Midbrain (tissue), 1 donor: ENCODE data around the gene INSM1.

Source experiments
- DNase-seq: peaks from one replicate; lab custom pipeline; 2025; lab: John Stamatoyannopoulos, UW

The INSM1 gene

DNA sequence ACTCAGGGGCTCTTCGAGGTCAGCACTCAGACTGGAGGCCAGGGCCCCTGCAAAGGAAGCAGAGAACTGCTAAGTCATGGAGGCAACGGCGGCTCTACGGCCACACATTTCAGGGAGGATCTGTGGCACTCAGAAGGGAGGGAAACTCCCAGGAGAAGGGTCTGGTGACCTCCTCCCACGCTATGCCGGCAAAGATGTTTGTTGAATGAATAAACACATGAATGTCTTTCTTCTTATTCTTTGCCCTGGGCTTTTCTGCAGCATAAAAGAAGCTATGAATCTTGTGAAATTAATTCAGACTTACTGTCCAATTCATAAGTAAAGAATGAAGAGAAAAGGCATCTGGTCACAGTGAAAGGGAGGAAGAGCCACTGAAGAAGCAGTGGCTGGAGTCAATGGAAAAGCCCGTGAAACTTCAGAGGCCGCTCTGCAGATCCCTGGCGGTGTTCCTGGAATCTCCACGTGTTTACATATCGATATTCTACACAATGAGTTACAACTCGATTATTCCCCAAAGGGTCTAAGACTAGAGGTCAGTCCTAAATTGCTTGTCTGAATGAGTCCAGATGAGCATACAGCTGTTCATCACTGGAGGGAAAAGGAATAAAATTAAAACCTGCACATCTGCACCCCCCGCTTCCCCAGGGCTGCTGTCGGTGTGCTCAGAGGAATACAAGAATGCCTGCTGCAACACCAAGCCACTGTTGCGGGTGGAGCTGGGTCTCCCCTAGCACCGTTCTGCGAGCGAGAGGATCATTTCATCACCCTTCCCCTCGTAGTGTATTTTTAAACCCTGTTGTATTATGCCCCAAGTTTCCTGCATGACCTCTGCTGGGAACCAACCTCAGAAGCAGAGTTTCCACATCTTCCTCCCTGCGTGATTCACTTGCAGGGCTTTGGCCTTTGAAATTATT is 25.6 kb downstream of the INSM1 start:
- no peak for DNase-seq

DNA sequence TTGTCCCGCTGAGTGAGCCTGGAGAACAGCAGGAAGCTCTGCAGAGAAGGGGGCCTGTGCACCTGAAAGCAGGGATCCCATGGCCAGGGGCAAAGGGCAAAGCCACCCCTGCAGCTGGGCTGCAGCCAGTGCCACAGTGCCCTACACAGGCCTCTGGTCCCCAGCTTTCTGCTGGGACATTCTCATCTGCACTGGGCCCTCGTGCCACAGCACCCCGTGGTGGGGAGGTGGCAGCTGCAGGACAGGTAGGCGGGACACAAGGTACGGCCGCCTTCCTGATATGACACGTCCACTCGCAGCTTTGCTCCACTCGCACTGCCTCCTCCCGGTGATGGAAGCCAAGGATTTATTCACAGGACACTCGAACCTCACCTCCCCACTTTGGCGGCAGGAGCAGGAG is 27.2 kb downstream of the INSM1 start:
- DNase-seq = no peak

DNA sequence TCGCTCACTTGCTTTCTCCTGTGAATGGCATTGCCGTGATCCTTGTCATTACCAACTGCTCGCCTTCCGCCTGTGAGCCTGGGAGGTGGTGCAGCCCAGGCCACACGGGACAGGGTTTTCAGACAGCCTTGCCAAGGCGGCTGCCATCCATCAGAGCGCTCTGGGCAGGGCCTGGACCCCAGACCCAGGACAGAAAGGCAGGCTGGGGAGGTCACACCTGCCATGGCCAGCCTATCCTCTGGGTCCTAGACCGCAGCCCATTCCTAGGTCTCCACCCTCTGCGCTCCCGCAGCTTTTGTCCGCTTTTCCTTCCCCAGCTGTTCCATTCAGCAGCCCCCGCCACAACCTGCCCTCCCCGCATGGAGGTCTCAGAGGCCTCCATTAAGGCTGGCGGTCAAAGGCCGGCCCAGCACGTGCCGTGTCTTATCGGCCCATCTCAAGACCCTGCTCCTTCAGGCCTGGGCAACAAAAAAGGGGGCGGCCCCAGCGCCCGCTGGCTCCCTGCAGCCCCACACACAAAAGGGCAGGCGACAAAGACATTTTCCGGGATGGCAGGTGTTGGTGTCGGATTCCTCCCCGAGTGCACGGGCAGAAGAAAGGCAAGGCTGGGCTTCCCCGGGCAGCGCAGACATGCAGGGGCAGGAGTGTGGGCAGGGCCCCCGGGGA is 28.1 kb downstream of the INSM1 start:
- DNase-seq = no peak

DNA sequence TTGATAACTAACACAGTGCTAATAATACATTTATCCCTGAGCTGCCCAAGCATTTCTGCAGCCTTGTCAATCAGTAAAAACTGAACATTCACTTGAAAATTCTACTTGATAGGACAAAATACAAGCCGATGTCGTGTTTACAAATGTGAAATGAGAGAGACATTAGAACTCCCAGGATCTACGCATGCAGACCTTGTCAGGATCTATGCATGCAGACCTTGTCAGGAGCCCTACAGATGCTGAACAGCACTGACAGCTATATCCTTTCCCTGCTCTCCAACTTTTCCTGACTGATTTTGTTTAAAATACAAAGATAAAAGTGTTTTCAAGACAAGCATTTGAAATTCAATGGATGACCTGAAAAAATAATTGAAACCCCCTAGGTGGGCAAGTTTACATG is 28.9 kb downstream of the INSM1 start:
- no peak for DNase-seq

DNA sequence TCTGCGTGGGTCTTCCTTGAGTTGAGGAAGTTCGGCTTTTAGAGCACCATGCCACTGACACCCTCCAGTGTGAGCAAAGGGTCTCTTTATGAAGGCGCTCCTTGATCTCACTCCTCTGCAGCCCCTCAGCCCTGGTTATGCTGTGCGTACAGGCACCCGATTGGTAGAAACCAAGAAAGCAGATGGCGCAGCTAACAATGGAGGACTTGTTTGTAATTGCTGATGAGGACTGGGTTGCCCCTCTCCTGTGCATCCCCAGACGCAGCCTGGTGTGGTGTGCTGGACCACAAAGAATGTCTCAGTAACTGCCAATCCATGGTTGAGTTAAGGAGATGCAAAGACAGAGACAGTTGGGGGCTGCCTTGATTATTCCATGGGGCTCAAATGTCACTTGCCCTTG is 30.2 kb downstream of the INSM1 start:
- DNase-seq = no peak

- no peak for DNase-seq
Measured at GRCh38 chr20:20399531-20400500, 31.9 kb downstream of the INSM1 start.

- no peak for DNase-seq
Measured at GRCh38 chr20:20401991-20402390, 34.1 kb downstream of the INSM1 start.

GRCh38 chr20:20404633-20405032 is 36.7 kb downstream of the INSM1 start:
- DNase-seq = no peak

DNA sequence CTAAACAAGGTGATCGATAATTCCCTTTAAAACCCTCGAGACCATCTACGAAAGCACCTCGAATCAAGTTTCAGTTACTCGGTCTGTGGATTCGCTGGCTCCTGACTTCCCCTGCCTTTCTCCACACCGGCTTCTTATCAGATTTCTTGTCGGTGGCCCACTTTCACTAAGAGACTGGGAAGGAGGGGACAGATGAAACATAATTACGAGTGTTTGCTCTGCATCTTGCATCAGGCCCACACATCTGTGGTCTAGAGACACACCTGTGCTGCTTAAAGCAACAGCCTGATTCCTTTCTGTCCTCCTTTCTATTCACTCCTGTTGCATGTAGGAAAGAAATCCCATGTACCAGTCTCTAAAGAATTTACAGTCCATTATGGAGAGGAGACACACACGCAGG is 37.7 kb downstream of the INSM1 start:
- no peak for DNase-seq

DNA sequence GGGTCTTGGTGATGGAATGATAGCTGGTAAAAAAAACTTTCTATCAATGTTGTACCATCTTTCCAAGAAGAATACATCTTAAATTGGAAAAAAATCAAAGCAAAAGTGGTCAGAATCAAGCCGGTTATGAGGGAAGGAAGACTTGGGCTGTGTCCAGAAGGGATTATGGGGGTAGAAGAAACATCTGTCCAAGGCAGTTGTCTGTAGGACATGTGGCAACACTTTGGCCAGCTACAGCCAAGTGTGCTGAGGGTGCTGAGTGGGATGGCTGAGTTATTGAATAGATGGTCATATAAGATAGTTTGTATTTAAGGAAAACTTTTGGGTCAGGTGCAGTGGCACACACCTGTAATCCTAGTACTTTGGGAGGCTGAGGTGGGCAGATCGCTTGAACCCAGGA is 38.4 kb downstream of the INSM1 start:
- DNase-seq = no peak

GRCh38 chr20:20407891-20408805 is 40.2 kb downstream of the INSM1 start:
- DNase-seq = peak; percentile 67

- DNase-seq = no peak
Measured at GRCh38 chr20:20409331-20409730, 41.4 kb downstream of the INSM1 start.

DNA sequence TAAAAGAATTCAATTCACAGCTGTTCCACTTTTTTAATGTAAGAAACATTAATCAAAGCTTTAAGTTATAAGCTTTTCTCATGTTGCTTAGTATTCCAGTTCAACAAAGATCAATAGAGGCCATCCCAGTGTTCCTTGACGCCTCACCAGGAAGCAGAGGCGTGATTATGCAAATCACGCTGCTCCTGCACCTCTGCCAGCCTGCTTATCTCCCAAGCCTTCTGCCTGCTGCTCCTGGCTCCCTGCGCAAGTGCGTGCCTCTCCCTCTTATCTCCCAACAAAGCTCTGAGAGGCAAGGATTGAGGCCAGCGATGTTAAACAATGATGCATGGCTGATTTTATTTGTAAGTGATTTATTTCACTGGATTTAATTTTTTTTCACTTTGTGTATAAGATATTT is 42.8 kb downstream of the INSM1 start:
- DNase-seq = peak; percentile 39

GRCh38 chr20:20411402-20411801 is 43.5 kb downstream of the INSM1 start:
- DNase-seq = no peak

- no peak for DNase-seq
Measured at GRCh38 chr20:20411836-20412235, 43.9 kb downstream of the INSM1 start.

GRCh38 chr20:20412750-20413149 is 44.8 kb downstream of the INSM1 start:
- no peak for DNase-seq

DNA sequence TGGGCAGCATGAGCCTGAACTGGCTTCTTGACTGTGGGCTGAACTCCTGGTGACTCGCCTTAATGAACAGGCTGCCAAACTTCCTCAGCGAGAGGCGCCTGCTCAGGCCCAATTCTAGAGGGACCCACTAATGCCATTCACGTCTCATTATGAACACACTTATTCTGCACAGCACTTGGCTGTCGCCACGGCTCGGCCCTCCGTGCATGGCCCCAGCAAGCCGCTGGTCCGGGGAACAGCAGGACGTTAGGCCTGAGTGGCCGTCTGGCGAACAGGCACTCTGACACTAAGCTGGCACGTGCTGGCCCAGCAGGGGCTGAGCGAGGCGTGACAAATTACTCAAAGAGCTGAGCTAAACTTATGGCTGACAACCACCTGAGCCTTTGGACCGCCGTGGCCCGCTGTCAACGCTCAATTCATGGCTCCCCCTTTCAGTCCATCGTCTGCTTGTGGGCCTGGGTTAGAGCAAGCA is 45.9 kb downstream of the INSM1 start:
- DNase-seq = peak; percentile 28

DNA sequence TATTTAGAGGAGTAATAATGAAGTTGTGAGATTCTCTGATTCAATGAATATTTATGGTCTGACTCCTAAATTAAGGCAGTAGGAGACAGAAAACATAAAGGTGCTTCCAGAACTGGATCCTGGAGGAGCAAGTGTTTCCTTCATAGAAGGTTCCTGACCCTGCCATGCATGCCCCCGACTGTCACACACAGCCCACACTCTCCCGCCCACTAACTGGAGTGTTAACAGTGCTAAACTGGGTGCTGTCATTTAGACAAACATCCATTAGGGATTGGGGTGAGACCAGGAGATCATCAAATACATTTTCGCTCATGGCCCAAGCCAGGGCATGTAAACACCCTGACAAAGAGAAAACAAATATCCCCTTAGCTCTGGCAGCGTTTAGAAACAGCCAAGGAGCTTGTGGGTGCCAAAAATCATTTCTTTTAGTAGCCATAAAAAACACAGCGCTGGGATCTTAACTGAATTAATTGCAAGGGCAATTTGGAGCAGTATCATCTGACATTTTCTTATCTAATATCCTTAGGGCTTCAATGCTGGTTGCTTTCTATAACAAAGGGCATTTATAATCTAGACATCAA is 46.8 kb downstream of the INSM1 start:
- DNase-seq = no peak

DNA sequence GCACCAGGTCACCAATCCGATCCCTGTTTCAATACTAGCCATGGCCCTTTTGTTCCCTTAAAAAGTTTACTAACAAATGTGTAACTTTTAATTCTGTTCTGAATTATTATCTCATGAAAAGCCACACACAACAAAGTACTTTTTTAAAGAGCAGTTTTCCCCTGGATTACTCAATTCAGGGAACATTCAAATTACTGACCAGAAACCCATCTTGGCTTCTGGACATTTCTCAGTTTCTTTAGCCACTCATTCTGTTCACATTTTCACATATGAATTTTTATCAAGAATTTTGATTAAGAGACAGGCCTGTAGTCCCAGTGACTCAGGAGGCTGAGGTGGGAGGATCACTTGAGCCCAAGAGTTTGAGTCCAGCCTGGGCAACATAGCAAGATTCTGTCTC is 47.4 kb downstream of the INSM1 start:
- DNase-seq = no peak

DNA sequence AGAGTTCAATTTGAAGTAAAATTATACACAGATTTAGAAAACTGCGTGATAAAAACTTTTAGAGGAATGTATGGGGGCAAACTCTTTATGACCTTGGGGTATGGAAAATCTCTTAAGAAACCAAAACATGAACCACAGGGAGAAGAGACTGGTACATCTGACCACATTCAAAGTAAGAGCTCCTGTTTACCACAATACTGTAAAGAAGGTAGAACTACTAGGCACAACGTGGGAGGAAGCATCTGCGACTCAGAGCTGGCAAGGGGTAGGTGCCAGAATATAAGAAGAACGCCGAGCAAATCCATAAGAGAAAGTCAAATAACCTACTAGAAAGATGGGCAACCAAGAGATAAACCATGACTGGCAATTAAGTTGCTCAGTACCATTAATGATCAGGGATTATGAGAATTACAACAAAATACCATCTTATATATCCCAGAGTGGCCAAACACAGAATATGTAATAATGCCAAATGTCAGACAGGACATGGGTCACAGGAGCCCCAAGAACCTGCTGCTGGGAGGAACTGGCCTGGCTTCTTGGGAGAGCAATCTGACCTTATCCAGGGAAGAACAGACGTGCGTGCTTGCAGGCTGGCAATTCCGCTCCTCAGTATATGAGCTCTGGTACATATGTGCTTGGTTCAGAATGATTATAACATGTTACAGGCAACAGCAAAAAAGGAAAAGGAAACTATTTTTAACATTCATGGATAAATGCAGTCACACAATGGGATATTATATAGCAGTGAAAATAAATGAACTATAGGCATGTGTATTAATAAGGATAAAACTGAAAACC is 50.2 kb downstream of the INSM1 start:
- DNase-seq = no peak
